ENCODE data around the gene GINS3. TPM values are rescaled to one million over a fixed set of nuclear protein-coding genes. Genes with fewer than 3 reads are reported as not detected.
A peak's percentile ranks its signal among the peaks of the same experiment; 100 is the strongest.

Gene GINS3
- total RNA-seq, 1 experiment from 2014 or later: 24.3 TPM

DNA sequence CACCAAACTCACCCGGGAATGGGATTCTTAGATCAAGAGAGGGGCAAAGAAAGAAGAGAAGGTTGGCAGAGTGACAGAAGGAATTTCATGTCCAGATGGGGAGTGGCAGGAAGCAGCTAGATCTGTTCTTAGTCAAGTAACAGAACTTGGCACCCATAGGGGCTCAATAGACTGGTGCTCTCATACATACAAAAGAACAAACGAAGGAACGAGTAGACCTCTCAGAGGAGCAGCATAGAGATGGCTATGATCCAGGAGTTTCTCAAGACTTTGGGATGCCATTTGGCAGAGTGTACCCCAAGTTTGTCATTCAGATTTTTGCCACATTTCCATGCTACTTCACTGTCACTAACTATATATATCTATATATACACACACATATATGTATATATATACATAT, 47.9 kb downstream of the GINS3 start:
- Histone ChIP-seq H3K36me3 (no peaks in the 10 kb centered on the region), H3K27me3 (peaks cover 6% of the 10 kb centered on the region), H3K4me3 (no peak overlapping the region), H3K9me3 (no peaks in the 10 kb centered on the region)
- DNase-seq: no peak

DNA sequence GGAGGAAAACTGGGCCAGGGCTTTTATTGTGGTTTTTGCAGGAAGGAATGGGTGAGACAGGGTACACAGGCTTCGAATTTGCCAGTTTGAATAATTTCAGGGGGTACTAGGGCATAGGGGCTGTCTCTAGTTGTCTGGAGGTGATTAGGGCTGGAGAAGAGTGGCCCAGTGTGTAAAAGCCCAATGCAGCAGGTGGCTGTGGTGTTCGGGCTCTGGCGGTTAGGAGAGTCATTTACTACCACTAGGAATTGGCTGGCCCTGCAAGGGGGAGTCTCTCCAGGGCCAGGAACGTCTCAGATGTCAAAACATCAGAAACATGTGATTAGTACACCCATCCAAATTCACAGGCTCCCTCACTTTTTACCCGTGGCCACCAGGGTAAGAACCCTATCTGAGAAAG, 50.3 kb downstream of the GINS3 start:
- peaks cover 7% of the 10 kb centered on the region for H3K27me3 ChIP-seq
- H3K9me3 ChIP-seq: no peaks in the 10 kb centered on the region
- H3K4me3 ChIP-seq: no peak overlapping the region
- H3K36me3 ChIP-seq: no peaks in the 10 kb centered on the region
- DNase-seq: peak; percentile 37

DNA sequence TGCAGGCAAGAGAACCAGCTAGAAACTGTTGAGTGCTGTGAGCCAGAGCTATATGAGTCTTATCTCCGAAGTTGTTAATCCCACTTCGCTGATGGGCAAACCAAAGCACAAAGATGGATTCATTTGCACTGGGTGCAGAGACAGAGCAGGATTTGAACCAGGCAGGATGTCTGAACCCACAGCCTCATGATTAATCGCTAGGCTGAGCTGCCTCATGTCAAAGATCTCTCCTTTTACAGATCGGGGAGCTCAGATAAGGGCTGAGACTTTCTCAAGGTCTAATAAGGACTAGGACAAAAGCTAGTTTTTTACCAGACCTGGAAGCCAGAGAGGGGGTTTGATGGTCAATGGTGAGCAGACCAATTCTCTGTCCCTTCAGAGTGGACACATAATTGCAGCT, 51.5 kb downstream of the GINS3 start:
- no peaks in the 10 kb centered on the region for H3K36me3 ChIP-seq
- no peak for DNase-seq
- no peak overlapping the region for H3K4me3 ChIP-seq
- H3K9me3 ChIP-seq: no peaks in the 10 kb centered on the region
- H3K27me3 ChIP-seq: peaks cover 10% of the 10 kb centered on the region

DNA sequence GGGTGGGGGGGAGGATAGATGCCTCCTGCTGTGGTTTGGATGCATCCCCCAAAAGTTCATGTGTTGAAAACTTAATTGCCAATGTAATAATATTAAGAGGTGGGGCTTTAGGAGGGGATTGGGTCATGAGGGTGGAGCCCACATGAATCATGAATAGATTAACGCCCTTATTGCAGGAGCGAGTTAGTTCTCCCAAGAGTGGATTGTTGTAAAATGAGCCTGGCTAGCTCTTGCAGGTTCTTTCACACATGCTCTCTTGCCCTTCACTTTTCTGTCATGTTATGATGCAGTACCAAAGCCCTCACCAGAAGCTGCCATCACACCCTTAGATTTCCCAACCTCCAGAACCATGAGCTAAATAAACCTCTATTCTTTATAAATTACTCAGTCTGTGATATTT, 52.0 kb downstream of the GINS3 start:
- no peaks in the 10 kb centered on the region for H3K9me3 ChIP-seq
- peaks cover 10% of the 10 kb centered on the region for H3K27me3 ChIP-seq
- H3K36me3 ChIP-seq: no peaks in the 10 kb centered on the region
- DNase-seq: no peak
- no peak overlapping the region for H3K4me3 ChIP-seq

DNA sequence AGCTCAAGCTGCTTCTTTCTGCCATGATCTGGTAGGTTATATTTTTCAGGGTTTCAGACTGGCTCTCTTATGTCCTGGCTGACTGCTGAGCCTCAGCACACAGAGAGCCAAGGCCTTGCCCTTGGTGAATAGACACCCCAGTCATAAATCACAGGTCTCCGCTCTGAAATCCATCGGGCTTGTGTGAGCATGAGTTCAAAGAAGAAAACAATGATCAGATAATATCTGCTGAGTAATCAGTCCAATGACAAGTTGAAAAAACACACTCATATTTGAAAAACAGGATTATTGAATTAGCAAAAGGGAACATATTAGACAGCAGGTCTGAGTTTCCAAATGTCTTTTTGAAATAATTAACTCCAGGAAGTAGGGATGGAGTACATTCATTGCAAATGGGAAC, 56.6 kb downstream of the GINS3 start:
- DNase-seq: no peak
- Histone ChIP-seq H3K27me3 (peaks cover 4% of the 10 kb centered on the region), H3K9me3 (no peaks in the 10 kb centered on the region), H3K36me3 (no peaks in the 10 kb centered on the region), H3K4me3 (no peak overlapping the region)

DNA sequence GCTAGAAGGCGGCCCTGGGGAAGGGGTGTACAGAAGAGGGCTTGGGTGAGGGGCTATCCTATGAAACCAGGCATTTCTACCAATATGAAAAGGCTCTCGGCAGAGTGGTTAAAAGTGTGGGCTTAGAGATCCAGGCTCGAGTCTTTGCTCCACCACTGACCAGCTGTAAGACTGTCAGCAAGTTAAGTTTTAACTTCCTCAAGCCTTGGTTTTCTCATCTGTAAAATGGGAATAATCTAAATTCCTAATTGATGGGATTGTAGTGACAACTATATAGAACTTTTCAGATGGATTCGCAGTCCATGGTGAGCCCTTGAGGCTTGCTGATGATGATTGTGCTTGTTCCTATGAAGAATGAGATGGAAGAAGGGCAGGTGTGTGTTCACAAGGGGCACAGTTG, 57.0 kb downstream of the GINS3 start:
- H3K9me3 ChIP-seq: no peaks in the 10 kb centered on the region
- DNase-seq: no peak
- H3K4me3 ChIP-seq: no peak overlapping the region
- peaks cover 4% of the 10 kb centered on the region for H3K27me3 ChIP-seq
- no peaks in the 10 kb centered on the region for H3K36me3 ChIP-seq

DNA sequence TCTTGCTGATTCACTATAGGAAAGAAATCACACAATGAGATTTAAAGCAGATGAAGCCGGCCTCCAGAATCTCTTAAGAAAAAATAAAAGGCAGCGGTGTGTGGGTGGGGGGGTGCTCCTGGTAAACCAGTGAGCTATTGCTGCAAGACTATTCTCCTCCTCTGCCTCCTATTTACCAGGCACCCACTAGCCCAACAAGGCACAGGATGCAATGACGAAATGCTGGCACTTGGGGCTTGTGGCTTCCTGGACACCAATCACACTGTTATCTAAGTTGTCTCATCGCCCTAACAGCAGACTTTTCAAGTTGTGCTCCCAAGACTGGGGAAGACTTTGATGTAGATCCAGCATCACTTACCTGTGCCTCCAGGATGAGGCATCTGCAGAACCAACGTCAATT, 57.5 kb downstream of the GINS3 start:
- no peak for DNase-seq
- H3K4me3 ChIP-seq: no peak overlapping the region
- H3K36me3 ChIP-seq: no peaks in the 10 kb centered on the region
- peaks cover 4% of the 10 kb centered on the region for H3K27me3 ChIP-seq
- H3K9me3 ChIP-seq: no peaks in the 10 kb centered on the region

DNA sequence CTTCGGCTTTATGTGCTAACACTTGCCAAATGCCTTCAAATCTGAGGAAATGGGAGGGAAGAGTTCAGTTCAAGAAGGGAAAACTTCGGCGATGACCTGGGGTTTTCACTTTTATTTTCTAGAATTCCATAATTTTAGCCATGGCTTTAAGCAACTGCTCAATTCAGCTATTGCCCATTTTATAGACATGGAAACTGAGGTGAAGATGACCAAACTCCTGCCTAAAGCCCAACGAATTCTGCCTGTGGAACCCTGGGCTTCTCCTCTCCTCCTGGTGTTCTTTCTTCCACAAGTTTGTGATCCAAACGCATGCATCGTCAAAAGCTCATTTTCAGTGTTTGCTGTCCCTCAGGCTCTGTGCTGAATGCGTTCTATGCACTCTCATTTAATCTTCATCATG, 58.3 kb downstream of the GINS3 start:
- Histone ChIP-seq H3K9me3 (no peaks in the 10 kb centered on the region), H3K36me3 (no peaks in the 10 kb centered on the region), H3K27me3 (peaks cover 4% of the 10 kb centered on the region), H3K4me3 (no peak overlapping the region)
- no peak for DNase-seq

DNA sequence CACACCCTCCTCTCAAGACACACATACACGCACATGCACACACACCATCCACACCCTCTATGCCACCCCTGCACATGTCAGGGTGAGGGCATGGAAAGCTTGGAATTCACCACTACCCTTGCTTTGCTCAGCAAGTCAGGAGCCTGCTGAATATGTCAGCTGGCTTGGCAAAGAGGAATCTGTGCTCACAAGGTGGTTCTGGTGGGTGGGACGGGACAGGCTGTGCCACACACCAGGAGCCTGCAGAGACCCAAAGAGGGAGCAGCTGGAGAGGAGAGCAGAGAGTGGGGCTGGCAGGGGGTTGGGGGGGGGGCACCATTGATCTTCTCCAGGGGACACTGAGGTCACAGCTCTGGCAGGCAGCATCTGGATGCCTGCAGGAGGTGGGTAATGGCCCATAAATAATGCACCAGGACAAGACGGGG, 59.0 kb downstream of the GINS3 start:
- DNase-seq: no peak
- H3K36me3 ChIP-seq: no peaks in the 10 kb centered on the region
- no peaks in the 10 kb centered on the region for H3K9me3 ChIP-seq
- H3K27me3 ChIP-seq: peaks cover 4% of the 10 kb centered on the region
- no peak overlapping the region for H3K4me3 ChIP-seq

DNA sequence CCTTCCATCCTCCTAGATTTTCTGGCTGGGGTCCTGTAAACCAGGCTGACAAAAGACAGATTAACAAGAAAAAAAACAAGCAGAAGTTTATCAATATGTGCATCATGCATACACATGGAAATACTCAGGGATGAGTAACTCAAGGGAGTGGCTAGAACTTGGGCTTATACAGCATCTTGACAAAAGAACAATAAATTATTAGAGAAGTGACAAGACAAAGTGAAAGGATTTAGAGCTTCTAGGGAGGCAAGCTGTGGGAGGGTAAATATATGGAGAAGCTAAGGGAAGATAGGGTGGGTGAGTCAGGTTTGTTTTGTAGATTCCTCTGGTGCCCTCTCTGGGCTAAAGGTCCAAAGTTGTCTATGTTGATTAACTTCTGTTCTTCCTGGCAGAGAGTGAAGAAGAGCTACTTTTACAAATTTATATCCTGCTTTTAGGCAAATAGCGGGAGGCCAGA, 59.7 kb downstream of the GINS3 start:
- no peak overlapping the region for H3K4me3 ChIP-seq

DNA sequence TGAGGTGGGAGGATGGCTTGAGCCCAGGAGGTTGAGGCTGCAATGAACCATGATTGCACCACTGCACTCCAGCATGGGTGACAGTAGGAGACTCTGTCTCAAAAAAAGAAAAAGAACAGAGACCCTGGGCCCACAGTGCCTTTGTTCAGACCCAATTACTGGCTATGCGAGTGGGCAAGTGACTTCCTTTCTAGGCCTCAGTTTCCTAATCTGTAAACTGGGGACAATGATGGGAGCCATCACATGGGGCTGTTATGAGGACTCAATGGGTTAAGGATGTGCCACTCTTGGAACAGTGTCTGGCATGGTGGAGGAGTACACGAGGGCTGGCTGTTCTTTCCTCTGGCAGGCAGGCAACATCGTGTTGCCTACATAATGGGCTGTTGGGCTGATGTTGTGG, 60.4 kb downstream of the GINS3 start:
- no peaks in the 10 kb centered on the region for H3K36me3 ChIP-seq
- H3K27me3 ChIP-seq: peaks cover 2% of the 10 kb centered on the region
- no peak overlapping the region for H3K4me3 ChIP-seq
- DNase-seq: no peak
- H3K9me3 ChIP-seq: no peaks in the 10 kb centered on the region

More for the DNA sequence above, 59.7 kb downstream of the GINS3 start:
- Histone ChIP-seq H3K27me3 (peaks cover 4% of the 10 kb centered on the region), H3K36me3 (no peaks in the 10 kb centered on the region), H3K9me3 (no peaks in the 10 kb centered on the region)
- peak; percentile 55 for DNase-seq

DNA sequence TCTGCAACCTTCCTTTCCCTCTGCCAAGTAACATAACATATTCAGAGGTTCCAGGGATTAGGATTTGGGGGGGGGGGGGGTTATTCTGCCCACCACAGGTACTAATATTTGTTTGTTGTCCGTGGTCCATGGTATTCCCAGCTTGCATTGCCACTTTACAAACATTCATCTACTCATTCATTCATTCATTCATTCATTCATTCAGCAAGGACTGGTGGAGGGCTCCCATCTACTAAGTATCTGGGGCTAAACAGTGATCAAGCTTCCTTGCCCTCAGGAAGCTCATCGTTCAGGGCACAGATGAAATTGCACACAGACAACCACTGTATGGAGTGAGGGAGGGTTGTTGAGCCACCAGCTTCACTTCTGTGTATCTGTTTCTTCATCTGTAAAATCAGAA, 61.9 kb downstream of the GINS3 start:
- no peaks in the 10 kb centered on the region for H3K9me3 ChIP-seq
- no peaks in the 10 kb centered on the region for H3K36me3 ChIP-seq
- DNase-seq: no peak
- no peaks in the 10 kb centered on the region for H3K27me3 ChIP-seq
- no peak overlapping the region for H3K4me3 ChIP-seq

DNA sequence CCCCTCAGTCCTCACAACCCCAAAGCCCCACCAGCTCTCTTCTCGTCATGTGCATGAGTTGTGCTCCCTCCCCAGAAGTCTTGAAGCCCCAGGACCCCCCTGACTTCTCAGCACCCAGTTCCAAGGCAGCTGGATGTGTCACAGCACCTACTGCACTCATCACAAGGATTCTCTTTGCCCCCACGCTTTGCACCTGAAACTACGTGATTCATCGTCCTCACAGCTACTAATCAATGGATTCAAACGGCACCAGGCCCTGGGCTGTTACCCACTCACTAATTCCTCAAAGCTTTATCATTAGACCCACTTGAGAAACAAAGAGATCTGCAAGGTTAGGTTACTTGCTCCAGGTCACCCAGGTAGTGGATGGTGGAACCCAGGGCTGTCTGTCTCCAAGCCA, 62.6 kb downstream of the GINS3 start:
- no peaks in the 10 kb centered on the region for H3K36me3 ChIP-seq
- no peak for DNase-seq
- H3K4me3 ChIP-seq: no peak overlapping the region
- H3K27me3 ChIP-seq: no peaks in the 10 kb centered on the region
- no peaks in the 10 kb centered on the region for H3K9me3 ChIP-seq

Other genes with a start within 250 kb of the GINS3 start
- 44.8 and 67.6 TPM in 2 replicates for gene CSNK2A2, start 194.4 kb upstream of the GINS3 start, total RNA-seq (2014; rRNA removed; shearing (Covaris generic); ENCODE audit: low replicate concordance)
- gene PRSS54, start 97.4 kb upstream of the GINS3 start, total RNA-seq (2014; rRNA removed; shearing (Covaris generic); ENCODE audit: low replicate concordance): not detected in 2 replicates
- 6.7 and 9.9 TPM in 2 replicates for gene NDRG4, start 107.7 kb downstream of the GINS3 start, total RNA-seq (2014; rRNA removed; shearing (Covaris generic); ENCODE audit: low replicate concordance)
- gene SETD6, start 123.0 kb downstream of the GINS3 start, total RNA-seq (2014; rRNA removed; shearing (Covaris generic); ENCODE audit: low replicate concordance): 28.3 and 37.2 TPM in 2 replicates
- 232 and 296 TPM in 2 replicates for gene CNOT1, start 237.4 kb downstream of the GINS3 start, total RNA-seq (2014; rRNA removed; shearing (Covaris generic); ENCODE audit: low replicate concordance)

Data from MG63 (cell line).